NOMO-1 treated with dmso at 0.1 percent for 144 hours (cell line): ENCODE data around the gene UVSSA.
"Not testable (repeated sequence)": the region's sequence is repeated elsewhere in the genome, so short reads cannot be mapped to it uniquely, and the experiment has no call there.

Source experiments
- DNase-seq: peaks from one replicate; lab custom pipeline; 2025; ENCODE audit not compliant: unreplicated experiment; lab: John Stamatoyannopoulos, UW

The UVSSA gene

GRCh38 chr4:1375761-1376322, 28.8 kb downstream of the UVSSA start:
- no peak for DNase-seq

GRCh38 chr4:1376391-1376840, 29.4 kb downstream of the UVSSA start:
- DNase-seq, result no peak

- no peak for DNase-seq
Observed at GRCh38 chr4:1376841-1377605, 30.0 kb downstream of the UVSSA start.

GRCh38 chr4:1377606-1378261, 30.7 kb downstream of the UVSSA start:
- DNase-seq, result no peak

GRCh38 chr4:1378559-1379231, 31.7 kb downstream of the UVSSA start:
- no peak for DNase-seq

- DNase-seq, result no peak
Observed at GRCh38 chr4:1379351-1379781, 32.4 kb downstream of the UVSSA start.

- no peak for DNase-seq
Observed at GRCh38 chr4:1379801-1380331, 32.9 kb downstream of the UVSSA start.

- DNase-seq, result no peak
Observed at GRCh38 chr4:1380368-1381151, 33.6 kb downstream of the UVSSA start.

- DNase-seq, result no peak
Observed at GRCh38 chr4:1381181-1381621, 34.2 kb downstream of the UVSSA start.

GRCh38 chr4:1381944-1382541, 35.0 kb downstream of the UVSSA start:
- no peak for DNase-seq

- DNase-seq, result no peak
Observed at GRCh38 chr4:1382776-1383727, 36.0 kb downstream of the UVSSA start.

- no peak for DNase-seq
Observed at GRCh38 chr4:1383728-1384591, 37.0 kb downstream of the UVSSA start.

GRCh38 chr4:1384675-1385372, 37.8 kb downstream of the UVSSA start:
- DNase-seq, result no peak

GRCh38 chr4:1385373-1386340, 38.6 kb downstream of the UVSSA start:
- no peak for DNase-seq

- DNase-seq, result not testable (repeated sequence)
Observed at GRCh38 chr4:1393363-1393762, 46.4 kb downstream of the UVSSA start.

- DNase-seq, result no peak
Observed at GRCh38 chr4:1393866-1394265, 46.9 kb downstream of the UVSSA start.
